VCaP (cell line): ENCODE measurements around the gene DNAI2.
"Not testable (repeated sequence)": the region's sequence is repeated elsewhere in the genome, so short reads cannot be mapped to it uniquely, and the experiment has no call there.

Experiments used
- H3K27ac ChIP-seq: fragments of 450-650 bp; 2 replicates; pipeline ENCODE4 v1.5.1; 2017
- CTCF ChIP-seq: fragments of 450-650 bp; conservative IDR thresholded peaks from 2 replicates; pipeline ENCODE4 v1.5.1; 2017; ENCODE audit warnings: mild to moderate bottlenecking, moderate library complexity

Gene DNAI2

DNA sequence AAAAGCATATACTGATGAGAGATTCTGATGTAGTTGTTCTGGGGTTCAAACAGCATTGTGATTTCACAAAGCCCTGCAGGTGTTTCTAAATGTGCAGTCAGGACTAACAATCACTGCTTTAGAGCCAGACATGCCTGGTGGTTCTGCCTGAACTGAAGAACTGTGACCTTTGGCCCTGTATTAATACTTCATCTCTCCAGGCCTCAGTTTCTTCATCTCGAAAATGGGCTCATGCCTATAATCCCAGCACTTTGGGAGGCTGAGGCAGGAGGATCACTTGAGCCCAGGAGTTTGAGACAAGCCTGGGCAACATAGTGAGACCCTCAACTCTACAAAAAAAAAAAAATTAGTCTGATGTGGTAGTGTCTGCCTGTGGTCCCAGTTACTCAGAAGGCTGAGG lies 3.9 kb downstream of the DNAI2 start:
- TF ChIP-seq CTCF = no peak
- no peak overlapping the region for H3K27ac ChIP-seq

- H3K27ac ChIP-seq = not testable (repeated sequence)
Observed at GRCh38 chr17:74279617-74280016, 5.6 kb downstream of the DNAI2 start.

DNA sequence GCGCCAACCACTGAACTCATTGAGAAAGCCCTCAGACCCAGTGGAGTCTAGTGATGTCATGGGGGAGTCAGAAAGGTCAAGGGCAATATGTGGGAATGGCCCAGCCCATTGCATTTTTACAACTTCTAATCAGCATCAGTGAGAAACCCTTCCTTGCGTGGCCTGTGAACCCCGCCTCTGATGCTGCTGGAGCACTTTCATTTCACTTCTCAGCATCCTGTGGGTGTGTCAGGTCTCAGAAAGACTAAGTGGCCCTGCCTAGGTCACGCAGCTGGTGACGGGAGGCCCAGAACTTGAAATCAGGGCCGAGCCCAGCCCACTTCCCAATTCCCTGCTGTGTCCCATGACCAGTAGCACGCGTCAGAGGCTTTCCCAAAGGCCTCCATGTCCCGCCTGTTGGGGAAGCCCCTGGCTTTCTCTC lies 6.1 kb downstream of the DNAI2 start:
- no peak overlapping the region for H3K27ac ChIP-seq
- no peak for TF ChIP-seq CTCF

- no peak overlapping the region for H3K27ac ChIP-seq
- no peak for TF ChIP-seq CTCF
Observed at GRCh38 chr17:74281799-74282198, 7.8 kb downstream of the DNAI2 start.

DNA sequence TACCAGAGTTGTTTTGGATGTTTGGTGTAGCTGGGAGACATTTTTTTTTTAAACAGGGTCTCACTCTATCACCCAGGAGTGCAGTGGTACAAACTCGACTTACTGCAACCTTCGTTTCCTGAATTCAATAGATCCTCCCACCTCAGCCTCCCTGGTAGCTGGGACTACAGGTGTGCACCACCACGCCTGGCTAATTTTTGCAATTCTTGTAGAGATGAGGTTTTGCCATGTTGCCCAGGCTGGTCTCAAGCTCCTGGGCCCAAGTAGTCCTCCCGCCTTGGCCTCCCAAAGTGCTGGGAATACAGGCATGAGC lies 8.2 kb downstream of the DNAI2 start:
- H3K27ac ChIP-seq = not testable (repeated sequence)

DNA sequence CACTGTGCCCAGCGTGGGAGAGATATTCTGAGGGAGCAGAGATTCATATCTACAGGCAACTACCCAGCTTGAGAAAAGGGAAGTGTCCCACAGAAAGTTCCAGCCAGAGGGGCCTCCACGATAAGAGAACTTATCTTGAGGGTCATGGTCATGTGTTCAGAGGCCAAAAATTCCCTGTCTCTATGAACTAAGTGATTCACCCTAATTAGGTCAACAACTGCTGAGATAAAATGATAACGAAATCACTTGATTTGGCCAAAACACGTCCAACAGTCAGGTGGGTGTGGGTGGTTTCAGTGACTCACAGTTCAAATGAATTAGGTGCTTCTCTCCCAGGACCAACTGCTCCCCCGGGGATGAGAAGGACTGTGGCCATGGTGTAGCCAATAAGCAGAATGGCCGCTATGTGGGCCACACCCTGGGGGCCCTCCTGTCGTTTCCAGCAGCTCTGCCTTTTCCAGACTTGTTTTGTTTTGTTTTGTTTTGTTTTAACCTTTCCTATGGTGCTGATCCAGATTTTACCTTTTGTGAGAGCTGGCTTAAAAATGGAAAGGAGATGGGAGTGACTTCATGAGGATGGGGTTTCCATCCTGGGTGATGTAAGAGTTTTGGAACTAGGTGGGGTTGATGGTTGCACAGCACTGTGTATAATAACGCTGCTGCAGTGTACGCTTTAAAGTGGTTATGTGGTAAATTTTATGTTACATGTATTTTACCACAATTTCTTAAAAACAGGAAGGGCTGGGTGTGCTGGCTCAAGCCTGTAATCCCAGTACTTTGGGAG lies 8.7 kb downstream of the DNAI2 start:
- H3K27ac ChIP-seq = no peak overlapping the region
- TF ChIP-seq CTCF = no peak

GRCh38 chr17:74283371-74283673 lies 9.3 kb downstream of the DNAI2 start:
- H3K27ac ChIP-seq = no peak overlapping the region

DNA sequence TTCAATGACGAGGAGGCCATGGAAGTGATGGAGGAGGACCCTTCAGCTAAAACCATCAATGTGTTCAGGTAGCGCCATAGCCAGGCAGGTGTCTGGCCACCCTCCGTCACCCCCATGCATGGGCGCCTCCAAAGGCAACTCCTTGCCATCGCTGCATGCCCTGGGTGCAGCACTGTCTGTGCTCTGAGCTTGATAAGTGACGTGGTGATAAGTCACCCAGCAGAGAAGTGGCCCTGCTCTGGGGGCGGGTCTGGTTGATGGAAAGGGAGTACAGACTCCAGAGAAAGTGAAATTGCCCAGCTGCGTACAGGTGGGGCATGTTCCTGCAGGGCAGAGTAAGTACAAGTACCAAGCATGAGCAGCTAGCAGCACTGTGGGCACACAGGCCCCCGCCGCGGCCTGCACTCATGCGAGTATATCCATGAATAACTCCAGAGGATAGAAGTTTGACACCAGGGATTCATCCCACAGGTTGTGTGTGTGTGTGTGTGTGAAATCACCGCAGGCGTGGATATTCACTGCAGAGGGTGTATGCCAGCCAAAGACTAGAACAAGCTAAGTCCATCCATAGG lies 13.1 kb downstream of the DNAI2 start:
- TF ChIP-seq CTCF = no peak

More at GRCh38 chr17:74283371-74283673, 9.3 kb downstream of the DNAI2 start:
- TF ChIP-seq CTCF = no peak

GRCh38 chr17:74288785-74289184 lies 14.8 kb downstream of the DNAI2 start:
- no peak for TF ChIP-seq CTCF
- no peak overlapping the region for H3K27ac ChIP-seq

More for the DNA sequence above, 13.1 kb downstream of the DNAI2 start:
- no peak overlapping the region for H3K27ac ChIP-seq
